Mesendoderm (in vitro differentiated cells): ENCODE results near the gene RIGI. TPM values are rescaled to one million over a fixed set of nuclear protein-coding genes. Genes with fewer than 3 reads are reported as not detected.

Source experiments
- DNase-seq: peaks from one replicate; pipeline ENCODE4 v3.0.0; 2013
- H2AK5ac ChIP-seq: 2 replicates; pipeline ENCODE4 v1.6.1; 2013; ENCODE audit warnings: low read length, inconsistent platforms
- H2BK120ac ChIP-seq: 2 replicates; pipeline ENCODE4 v1.6.1; 2013; ENCODE audit warnings: low read depth, mild to moderate bottlenecking, low read length, moderate library complexity, mixed read lengths
- H2BK15ac ChIP-seq: replicated peaks from 2 replicates; pipeline ENCODE4 v1.6.1; 2013; ENCODE audit warnings: low read depth, mild to moderate bottlenecking, moderate library complexity
- H2BK5ac ChIP-seq: 2 replicates; pipeline ENCODE4 v1.6.1; 2013; ENCODE audit warnings: low read length, inconsistent platforms
- H3K18ac ChIP-seq: 2 replicates; pipeline ENCODE4 v1.6.1; 2013; ENCODE audit warnings: mild to moderate bottlenecking, low read length, mixed read lengths
- H3K23ac ChIP-seq: one replicate; pipeline ENCODE4 v1.6.1; 2013; ENCODE audit warnings: low read length
- H3K27ac ChIP-seq: 2 replicates; pipeline ENCODE4 v1.5.1; 2013; ENCODE audit warnings: low read depth, mild to moderate bottlenecking, inconsistent platforms, low read length, moderate library complexity
- H3K27me3 ChIP-seq: 2 replicates; pipeline ENCODE4 v1.6.1; 2013; ENCODE audit warnings: low read length, control low read depth, mild to moderate bottlenecking, inconsistent platforms; ENCODE audit not compliant: insufficient read depth, poor library complexity
- H3K36me3 ChIP-seq: 2 replicates; pipeline ENCODE4 v1.6.1; 2013; ENCODE audit warnings: low read length, inconsistent platforms; ENCODE audit not compliant: control insufficient read depth, insufficient read depth
- H3K4ac ChIP-seq: one replicate; pipeline ENCODE4 v1.6.1; 2013; ENCODE audit warnings: low read depth, mild to moderate bottlenecking, low read length, moderate library complexity
- H3K4me1 ChIP-seq: 2 replicates; pipeline ENCODE4 v1.6.1; 2013; ENCODE audit warnings: low read depth, low read length, inconsistent platforms; ENCODE audit not compliant: control insufficient read depth
- H3K4me2 ChIP-seq: 2 replicates; pipeline ENCODE4 v1.6.1; 2013; ENCODE audit warnings: low read length
- H3K4me3 ChIP-seq: 2 replicates; pipeline ENCODE4 v1.5.1; 2013; ENCODE audit warnings: mild to moderate bottlenecking, low read length
- H3K56ac ChIP-seq: one replicate; pipeline ENCODE4 v1.6.1; 2013; ENCODE audit warnings: low read length
- H3K79me1 ChIP-seq: 2 replicates; pipeline ENCODE4 v1.6.1; 2013; ENCODE audit warnings: low read length, inconsistent platforms
- H3K79me2 ChIP-seq: 2 replicates; pipeline ENCODE4 v1.6.1; 2013; ENCODE audit warnings: mild to moderate bottlenecking, low read length; ENCODE audit not compliant: control insufficient read depth, insufficient read depth
- H3K9ac ChIP-seq: 2 replicates; pipeline ENCODE4 v1.6.1; 2013; ENCODE audit warnings: low read length, inconsistent platforms
- H4K5ac ChIP-seq: one replicate; pipeline ENCODE4 v1.6.1; 2013; ENCODE audit warnings: low read length
- H4K8ac ChIP-seq: one replicate; pipeline ENCODE4 v1.6.1; 2013; ENCODE audit warnings: low read depth, mild to moderate bottlenecking, control low read depth, low read length, moderate library complexity
- WGBS: extraction: QIAGEN DNeasy Blood & Tissue Kit; methylation state at CpG from one replicate; pipeline ENCODE4 v1.1.7; 2013; ENCODE audit warnings: low lambda C conversion rate, missing lambda C conversion rate; ENCODE audit not compliant: insufficient coverage; ENCODE audit errors: extremely low coverage; 5-methylcytosine and 5-hydroxymethylcytosine counted together
- polyA plus RNA-seq, 2 experiments: library from polyadenylated mRNA; stranded (reverse); fragments of 200-250 nt; gene quantifications; one replicate each; pipeline ENCODE4 v1.2.3, GENCODE V29; 2013

Gene RIGI
- 4.8 TPM for polyA plus RNA-seq (2013, experiment 1 of 2)
- 4.4 TPM for polyA plus RNA-seq (2013, experiment 2 of 2)

- peak within 1 kb of the TSS; percentile 70 for H3K27ac ChIP-seq
- H3K56ac ChIP-seq = peak within 1 kb of the TSS; percentile 89
- no peak within 1 kb of the TSS for H4K8ac ChIP-seq
- no peaks in the 10 kb centered on the region for H3K36me3 ChIP-seq
- H3K4ac ChIP-seq = peak within 1 kb of the TSS; percentile 48
- peak within 1 kb of the TSS; percentile 74 for H3K9ac ChIP-seq
- H2BK120ac ChIP-seq = peak within 1 kb of the TSS; percentile 56
- peak within 1 kb of the TSS; percentile 83 for H2AK5ac ChIP-seq
- H2BK5ac ChIP-seq = peak within 1 kb of the TSS; percentile 88
- H3K4me3 ChIP-seq = peak within 1 kb of the TSS; percentile 63
- peaks cover 2% of the 10 kb centered on the region for H3K4me1 ChIP-seq
- peak within 1 kb of the TSS; percentile 79 for H3K4me2 ChIP-seq
- H3K79me2 ChIP-seq = peaks cover 10% of the 10 kb centered on the region
- peak within 1 kb of the TSS; percentile 91 for H3K18ac ChIP-seq
- no peak within 1 kb of the TSS for H3K23ac ChIP-seq
- peaks cover 8% of the 10 kb centered on the region for H3K79me1 ChIP-seq
- no peaks in the 10 kb centered on the region for H3K27me3 ChIP-seq
- DNase-seq = peak; percentile 85
- H2BK15ac ChIP-seq = no peak within 1 kb of the TSS
- no CpG with 5 or more reads among the region's 37 CpGs for WGBS
- no peak within 1 kb of the TSS for H4K5ac ChIP-seq
Observed at GRCh38 chr9:32526041-32526706, at the start of gene RIGI. Gene RIGI (minus strand): TSS chr9:32526196. CDS start chr9:32526166, 30 bp downstream.

GRCh38 chr9:32574858-32575257 lies 48.9 kb upstream of the RIGI start:
- H3K4me1 ChIP-seq = peaks cover 4% of the 10 kb centered on the region
- no peak overlapping the region for H3K27ac ChIP-seq
- no peak overlapping the region for H3K9ac ChIP-seq
- no CpG with 5 or more reads among the region's 1 CpG for WGBS
- H2BK5ac ChIP-seq = no peak overlapping the region
- H3K79me2 ChIP-seq = peaks cover 16% of the 10 kb centered on the region
- H3K27me3 ChIP-seq = no peaks in the 10 kb centered on the region
- H2BK120ac ChIP-seq = no peak overlapping the region
- H3K36me3 ChIP-seq = no peaks in the 10 kb centered on the region
- no peak for DNase-seq
- H3K56ac ChIP-seq = no peak overlapping the region
- H3K4ac ChIP-seq = no peak overlapping the region
- peaks cover 4% of the 10 kb centered on the region for H3K79me1 ChIP-seq
- no peak overlapping the region for H3K18ac ChIP-seq
- H2BK15ac ChIP-seq = no peak overlapping the region
- H4K5ac ChIP-seq = no peak overlapping the region
- H3K23ac ChIP-seq = no peak overlapping the region
- no peak overlapping the region for H4K8ac ChIP-seq
- no peak overlapping the region for H2AK5ac ChIP-seq
- H3K4me2 ChIP-seq = no peak overlapping the region
- H3K4me3 ChIP-seq = no peak overlapping the region

- H3K4ac ChIP-seq = no peak overlapping the region
- H3K36me3 ChIP-seq = no peaks in the 10 kb centered on the region
- DNase-seq = no peak
- H4K5ac ChIP-seq = no peak overlapping the region
- no peak overlapping the region for H3K56ac ChIP-seq
- no peak overlapping the region for H3K9ac ChIP-seq
- peak overlapping the region; percentile 28 for H4K8ac ChIP-seq
- H2BK15ac ChIP-seq = no peak overlapping the region
- H3K79me2 ChIP-seq = peaks cover 18% of the 10 kb centered on the region
- H3K27ac ChIP-seq = no peak overlapping the region
- H3K27me3 ChIP-seq = no peaks in the 10 kb centered on the region
- peaks cover 5% of the 10 kb centered on the region for H3K79me1 ChIP-seq
- peaks cover 4% of the 10 kb centered on the region for H3K4me1 ChIP-seq
- no CpG with 5 or more reads among the region's 7 CpGs for WGBS
- H2BK5ac ChIP-seq = no peak overlapping the region
- no peak overlapping the region for H2AK5ac ChIP-seq
- no peak overlapping the region for H3K4me3 ChIP-seq
- H3K23ac ChIP-seq = no peak overlapping the region
- no peak overlapping the region for H3K18ac ChIP-seq
- H3K4me2 ChIP-seq = no peak overlapping the region
- no peak overlapping the region for H2BK120ac ChIP-seq
Observed at GRCh38 chr9:32573821-32574220, 47.8 kb upstream of the RIGI start.

GRCh38 chr9:32572900-32573523 lies 47.0 kb upstream of the RIGI start, which contains the start of gene NDUFB6:
Gene NDUFB6 (minus strand): TSS chr9:32573159. CDS start chr9:32573060, 99 bp downstream.
- peak within 1 kb of the TSS; percentile 9 for H3K27ac ChIP-seq

GRCh38 chr9:32571969-32572899 lies 46.2 kb upstream of the RIGI start:
- H3K27ac ChIP-seq = peak overlapping the region; percentile 9
- no peak overlapping the region for H3K18ac ChIP-seq
- peak overlapping the region; percentile 92 for H3K9ac ChIP-seq
- H2BK15ac ChIP-seq = no peak overlapping the region
- H3K4ac ChIP-seq = no peak overlapping the region
- H2BK5ac ChIP-seq = no peak overlapping the region
- no peak overlapping the region for H2AK5ac ChIP-seq
- peak; percentile 91 for DNase-seq
- peak overlapping the region; percentile 89 for H3K4me3 ChIP-seq
- H4K5ac ChIP-seq = no peak overlapping the region
- no peaks in the 10 kb centered on the region for H3K36me3 ChIP-seq
- peak overlapping the region; percentile 72 for H3K4me2 ChIP-seq
- no peak overlapping the region for H2BK120ac ChIP-seq
- peaks cover 2% of the 10 kb centered on the region for H3K4me1 ChIP-seq
- WGBS = no CpG with 5 or more reads among the region's 17 CpGs
- H3K27me3 ChIP-seq = no peaks in the 10 kb centered on the region
- no peak overlapping the region for H3K23ac ChIP-seq
- peaks cover 7% of the 10 kb centered on the region for H3K79me1 ChIP-seq
- no peak overlapping the region for H4K8ac ChIP-seq
- peak overlapping the region; percentile 93 for H3K56ac ChIP-seq
- H3K79me2 ChIP-seq = peaks cover 19% of the 10 kb centered on the region

More at GRCh38 chr9:32572900-32573523, 47.0 kb upstream of the RIGI start, which contains the start of gene NDUFB6:
- peak within 1 kb of the TSS; percentile 37 for H3K4ac ChIP-seq
- H4K8ac ChIP-seq = peak within 1 kb of the TSS; percentile 28
- no peak within 1 kb of the TSS for H3K23ac ChIP-seq
- peak within 1 kb of the TSS; percentile 89 for H3K4me3 ChIP-seq
- peak; percentile 97 for DNase-seq
- H2AK5ac ChIP-seq = no peak within 1 kb of the TSS
- H3K56ac ChIP-seq = peak within 1 kb of the TSS; percentile 94
- peak within 1 kb of the TSS; percentile 92 for H3K9ac ChIP-seq
- H3K27me3 ChIP-seq = no peaks in the 10 kb centered on the region
- H3K4me1 ChIP-seq = peaks cover 2% of the 10 kb centered on the region
- H3K18ac ChIP-seq = no peak within 1 kb of the TSS
- H3K36me3 ChIP-seq = no peaks in the 10 kb centered on the region
- peak within 1 kb of the TSS; percentile 28 for H4K5ac ChIP-seq
- H2BK15ac ChIP-seq = no peak within 1 kb of the TSS
- peaks cover 7% of the 10 kb centered on the region for H3K79me1 ChIP-seq
- peaks cover 19% of the 10 kb centered on the region for H3K79me2 ChIP-seq
- peak within 1 kb of the TSS; percentile 79 for H3K4me2 ChIP-seq
- no CpG with 5 or more reads among the region's 36 CpGs for WGBS
- H2BK120ac ChIP-seq = no peak within 1 kb of the TSS
- no peak within 1 kb of the TSS for H2BK5ac ChIP-seq
